ENCODE measurements around the gene RIC8B.

The RIC8B gene

DNA sequence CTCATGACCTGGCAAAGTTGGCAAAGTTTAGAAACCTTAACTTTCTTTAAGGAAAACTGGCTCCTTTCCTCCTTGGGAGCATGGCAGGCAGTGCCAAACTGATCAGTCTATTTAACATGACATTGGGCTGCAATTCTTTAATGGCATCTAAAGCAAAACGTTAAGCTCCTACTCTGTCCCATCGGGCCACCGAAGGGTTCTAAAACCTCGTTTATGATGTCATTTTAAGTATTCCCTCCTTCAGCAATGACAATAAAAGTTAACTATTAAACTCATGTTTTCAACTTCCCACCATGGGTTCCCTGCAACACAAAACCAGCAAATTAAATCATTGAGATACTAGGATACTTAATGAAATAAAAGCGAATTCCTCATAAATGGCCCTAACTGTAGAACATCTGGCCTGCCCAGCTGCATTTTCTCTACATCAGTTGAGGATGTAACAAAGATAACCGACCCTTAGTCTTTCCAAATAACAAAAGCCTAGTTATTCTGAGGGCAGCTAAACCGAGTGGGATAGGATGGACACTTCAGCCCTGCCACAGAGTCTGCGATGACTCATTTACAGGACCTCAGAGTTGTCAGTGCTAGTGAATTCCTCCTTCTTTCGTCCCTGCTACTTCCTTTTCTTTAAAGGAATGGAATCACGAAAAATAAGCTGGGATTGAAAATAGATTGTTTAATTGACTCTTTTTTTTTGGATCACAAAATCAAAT lies 34.5 kb upstream of the RIC8B start:
- no peaks in the 10 kb centered on the region for H3K36me3 ChIP-seq (replicated peaks; ENCODE audit: insufficient read depth, low read length)
- no peak overlapping the region for H3K9ac ChIP-seq (ENCODE audit: low read length)
- H3K9me2 ChIP-seq (replicated peaks; ENCODE audit: insufficient read depth, low read length): no peaks in the 10 kb centered on the region
- TF ChIP-seq EZH2 (optimal IDR thresholded peaks at IDR 0.05; ENCODE audit: low read depth, low read length) (no peak), EZH2phosphoT487 (IDR thresholded peaks at IDR 0.05; ENCODE audit: low read length) (no peak)
- TF ChIP-seq, protein P1, sequence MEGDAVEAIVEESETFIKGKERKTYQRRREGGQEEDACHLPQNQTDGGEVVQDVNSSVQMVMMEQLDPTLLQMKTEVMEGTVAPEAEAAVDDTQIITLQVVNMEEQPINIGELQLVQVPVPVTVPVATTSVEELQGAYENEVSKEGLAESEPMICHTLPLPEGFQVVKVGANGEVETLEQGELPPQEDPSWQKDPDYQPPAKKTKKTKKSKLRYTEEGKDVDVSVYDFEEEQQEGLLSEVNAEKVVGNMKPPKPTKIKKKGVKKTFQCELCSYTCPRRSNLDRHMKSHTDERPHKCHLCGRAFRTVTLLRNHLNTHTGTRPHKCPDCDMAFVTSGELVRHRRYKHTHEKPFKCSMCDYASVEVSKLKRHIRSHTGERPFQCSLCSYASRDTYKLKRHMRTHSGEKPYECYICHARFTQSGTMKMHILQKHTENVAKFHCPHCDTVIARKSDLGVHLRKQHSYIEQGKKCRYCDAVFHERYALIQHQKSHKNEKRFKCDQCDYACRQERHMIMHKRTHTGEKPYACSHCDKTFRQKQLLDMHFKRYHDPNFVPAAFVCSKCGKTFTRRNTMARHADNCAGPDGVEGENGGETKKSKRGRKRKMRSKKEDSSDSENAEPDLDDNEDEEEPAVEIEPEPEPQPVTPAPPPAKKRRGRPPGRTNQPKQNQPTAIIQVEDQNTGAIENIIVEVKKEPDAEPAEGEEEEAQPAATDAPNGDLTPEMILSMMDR (IDR thresholded peaks at IDR 0.05; ENCODE audit: low read length): no peak
- no peak overlapping the region for H3K4me2 ChIP-seq (ENCODE audit: low read depth, low read length)
- no peak overlapping the region for H3K4me3 ChIP-seq (ENCODE audit: low read length)
- no peaks in the 10 kb centered on the region for H3K4me1 ChIP-seq (ENCODE audit: low read length)
- H3K27me3 ChIP-seq (replicated peaks; ENCODE audit: insufficient read depth, low read length): no peaks in the 10 kb centered on the region
- no peaks in the 10 kb centered on the region for H4K20me1 ChIP-seq (ENCODE audit: insufficient read depth, low read length)
- H3F3A ChIP-seq (ENCODE audit: insufficient read depth, low read length): no peaks in the 10 kb centered on the region
- H2AFZ ChIP-seq (ENCODE audit: low read length): no peak overlapping the region
- no peaks in the 10 kb centered on the region for H3K79me2 ChIP-seq (ENCODE audit: low read length)
- DNase-seq: no peak
- H3K27ac ChIP-seq (ENCODE audit: low read length): no peak overlapping the region
- no peaks in the 10 kb centered on the region for H3K9me3 ChIP-seq (replicated peaks; ENCODE audit: insufficient read depth, low read length)

- DNase-seq: no peak
- TF ChIP-seq, protein P1 (IDR thresholded peaks at IDR 0.05; ENCODE audit: low read length): no peak
These were observed 33.7 kb upstream of the RIC8B start for GRCh38 chr12:106740818-106741217.

GRCh38 chr12:106741247-106741646 lies 33.2 kb upstream of the RIC8B start:
- H3K9me2 ChIP-seq (replicated peaks; ENCODE audit: insufficient read depth, low read length): no peaks in the 10 kb centered on the region
- no peak overlapping the region for H3K27ac ChIP-seq (ENCODE audit: low read length)
- H3K4me1 ChIP-seq (ENCODE audit: low read length): no peaks in the 10 kb centered on the region
- no peak overlapping the region for H3K4me3 ChIP-seq (ENCODE audit: low read length)
- TF ChIP-seq EZH2phosphoT487 (IDR thresholded peaks at IDR 0.05; ENCODE audit: low read length) (no peak), EZH2 (optimal IDR thresholded peaks at IDR 0.05; ENCODE audit: low read depth, low read length) (no peak)
- TF ChIP-seq, protein P1 (IDR thresholded peaks at IDR 0.05; ENCODE audit: low read length): no peak
- no peak overlapping the region for H3K4me2 ChIP-seq (ENCODE audit: low read depth, low read length)
- no peaks in the 10 kb centered on the region for H3K79me2 ChIP-seq (ENCODE audit: low read length)
- H4K20me1 ChIP-seq (ENCODE audit: insufficient read depth, low read length): no peaks in the 10 kb centered on the region
- no peaks in the 10 kb centered on the region for H3K36me3 ChIP-seq (replicated peaks; ENCODE audit: insufficient read depth, low read length)
- no peaks in the 10 kb centered on the region for H3K9me3 ChIP-seq (replicated peaks; ENCODE audit: insufficient read depth, low read length)
- no peaks in the 10 kb centered on the region for H3F3A ChIP-seq (ENCODE audit: insufficient read depth, low read length)
- H2AFZ ChIP-seq (ENCODE audit: low read length): no peak overlapping the region
- no peak for DNase-seq
- no peak overlapping the region for H3K9ac ChIP-seq (ENCODE audit: low read length)
- no peaks in the 10 kb centered on the region for H3K27me3 ChIP-seq (replicated peaks; ENCODE audit: insufficient read depth, low read length)

More at GRCh38 chr12:106740818-106741217, 33.7 kb upstream of the RIC8B start:
- no peak overlapping the region for H3K27ac ChIP-seq (ENCODE audit: low read length)
- H3F3A ChIP-seq (ENCODE audit: insufficient read depth, low read length): no peaks in the 10 kb centered on the region
- H3K9ac ChIP-seq (ENCODE audit: low read length): no peak overlapping the region
- no peaks in the 10 kb centered on the region for H3K36me3 ChIP-seq (replicated peaks; ENCODE audit: insufficient read depth, low read length)
- H3K79me2 ChIP-seq (ENCODE audit: low read length): no peaks in the 10 kb centered on the region
- no peaks in the 10 kb centered on the region for H3K27me3 ChIP-seq (replicated peaks; ENCODE audit: insufficient read depth, low read length)
- H3K9me2 ChIP-seq (replicated peaks; ENCODE audit: insufficient read depth, low read length): no peaks in the 10 kb centered on the region
- no peak overlapping the region for H3K4me3 ChIP-seq (ENCODE audit: low read length)
- H3K4me2 ChIP-seq (ENCODE audit: low read depth, low read length): no peak overlapping the region
- no peak overlapping the region for H2AFZ ChIP-seq (ENCODE audit: low read length)
- H4K20me1 ChIP-seq (ENCODE audit: insufficient read depth, low read length): no peaks in the 10 kb centered on the region
- H3K9me3 ChIP-seq (replicated peaks; ENCODE audit: insufficient read depth, low read length): no peaks in the 10 kb centered on the region
- no peaks in the 10 kb centered on the region for H3K4me1 ChIP-seq (ENCODE audit: low read length)

Measured in MM.1S (cell line).